Activated naive CD8-positive, alpha-beta T cell treated with anti-CD3 and anti-CD28 coated beads, Interleukin-2, amount 50 U/mL, for 16 hours (primary cell): ENCODE results near the gene TMEM243.
"Not testable (repeated sequence)": the region's sequence is repeated elsewhere in the genome, so short reads cannot be mapped to it uniquely, and the experiment has no call there.

Source experiments
- DNase-seq: peaks from one replicate; pipeline ENCODE4 v3.0.0-alpha.2; 2020; ENCODE audit warnings: low read depth, low spot score

The TMEM243 gene

GRCh38 chr7:87212498-87212897, 7.0 kb downstream of the TMEM243 start:
- no peak for DNase-seq

- DNase-seq: no peak
Observed at GRCh38 chr7:87210506-87210905, 9.0 kb downstream of the TMEM243 start.

GRCh38 chr7:87209295-87209924, 10.1 kb downstream of the TMEM243 start:
- DNase-seq: no peak

- DNase-seq: no peak
Observed at GRCh38 chr7:87206361-87206760, 13.2 kb downstream of the TMEM243 start.

GRCh38 chr7:87205701-87206100, 13.8 kb downstream of the TMEM243 start:
- DNase-seq: not testable (repeated sequence)

- no peak for DNase-seq
Observed at GRCh38 chr7:87204933-87205332, 14.6 kb downstream of the TMEM243 start.

- not testable (repeated sequence) for DNase-seq
Observed at GRCh38 chr7:87203929-87204328, 15.6 kb downstream of the TMEM243 start.

- no peak for DNase-seq
Observed at GRCh38 chr7:87202705-87203104, 16.8 kb downstream of the TMEM243 start.

- no peak for DNase-seq
Observed at GRCh38 chr7:87202208-87202607, 17.3 kb downstream of the TMEM243 start.

GRCh38 chr7:87199700-87200450, 19.7 kb downstream of the TMEM243 start:
- DNase-seq: no peak

GRCh38 chr7:87199241-87199640, 20.3 kb downstream of the TMEM243 start:
- no peak for DNase-seq

GRCh38 chr7:87193912-87194311, 25.6 kb downstream of the TMEM243 start:
- DNase-seq: no peak

GRCh38 chr7:87192784-87193487, 26.6 kb downstream of the TMEM243 start:
- DNase-seq: no peak

- no peak for DNase-seq
Observed at GRCh38 chr7:87190783-87191182, 28.7 kb downstream of the TMEM243 start.

GRCh38 chr7:87188930-87189329, 30.6 kb downstream of the TMEM243 start:
- no peak for DNase-seq

GRCh38 chr7:87187120-87187519, 32.4 kb downstream of the TMEM243 start:
- DNase-seq: no peak

- no peak for DNase-seq
Observed at GRCh38 chr7:87179180-87179579, 40.4 kb downstream of the TMEM243 start.

GRCh38 chr7:87178320-87178719, 41.2 kb downstream of the TMEM243 start:
- DNase-seq: no peak

- no peak for DNase-seq
Observed at GRCh38 chr7:87173471-87173870, 46.1 kb downstream of the TMEM243 start.

GRCh38 chr7:87171282-87171934, 48.1 kb downstream of the TMEM243 start:
- no peak for DNase-seq

GRCh38 chr7:87170828-87171227, 48.7 kb downstream of the TMEM243 start:
- no peak for DNase-seq

GRCh38 chr7:87164433-87164832, 55.1 kb downstream of the TMEM243 start:
- no peak for DNase-seq
